HEK293 (cell line): ENCODE data around the gene UCHL3.

Experiments used
- SCRT2 ChIP-seq: fragments of 450-650 bp; formaldehyde crosslinking; IDR thresholded peaks from 2 replicates; pipeline ENCODE4 v1.5.1; 2016; ENCODE audit warnings: missing biosample characterization, missing genetic modification characterization
- TF ChIP-seq, protein P1 (sequence below): fragments of 450-650 bp; formaldehyde crosslinking; IDR thresholded peaks from 2 replicates; pipeline ENCODE4 v1.5.1; 2016; ENCODE audit warnings: missing biosample characterization, missing genetic modification characterization

- TF ChIP-seq SCRT2 = no peak
- TF ChIP-seq, protein P1, sequence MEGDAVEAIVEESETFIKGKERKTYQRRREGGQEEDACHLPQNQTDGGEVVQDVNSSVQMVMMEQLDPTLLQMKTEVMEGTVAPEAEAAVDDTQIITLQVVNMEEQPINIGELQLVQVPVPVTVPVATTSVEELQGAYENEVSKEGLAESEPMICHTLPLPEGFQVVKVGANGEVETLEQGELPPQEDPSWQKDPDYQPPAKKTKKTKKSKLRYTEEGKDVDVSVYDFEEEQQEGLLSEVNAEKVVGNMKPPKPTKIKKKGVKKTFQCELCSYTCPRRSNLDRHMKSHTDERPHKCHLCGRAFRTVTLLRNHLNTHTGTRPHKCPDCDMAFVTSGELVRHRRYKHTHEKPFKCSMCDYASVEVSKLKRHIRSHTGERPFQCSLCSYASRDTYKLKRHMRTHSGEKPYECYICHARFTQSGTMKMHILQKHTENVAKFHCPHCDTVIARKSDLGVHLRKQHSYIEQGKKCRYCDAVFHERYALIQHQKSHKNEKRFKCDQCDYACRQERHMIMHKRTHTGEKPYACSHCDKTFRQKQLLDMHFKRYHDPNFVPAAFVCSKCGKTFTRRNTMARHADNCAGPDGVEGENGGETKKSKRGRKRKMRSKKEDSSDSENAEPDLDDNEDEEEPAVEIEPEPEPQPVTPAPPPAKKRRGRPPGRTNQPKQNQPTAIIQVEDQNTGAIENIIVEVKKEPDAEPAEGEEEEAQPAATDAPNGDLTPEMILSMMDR (tag by site-specific recombination) = no peak
Measured at GRCh38 chr13:75541287-75541686, 8.3 kb upstream of the UCHL3 start.
